ENCODE measurements around the gene BRSK2. TPM values are rescaled to one million over a fixed set of nuclear protein-coding genes. Genes with fewer than 3 reads are reported as not detected.
"Not testable (repeated sequence)": the region's sequence is repeated elsewhere in the genome, so short reads cannot be mapped to it uniquely, and the experiment has no call there.

BRSK2 gene
- total and polyA plus RNA-seq, 4 donors, result 0.35 to 0.56 (median 0.52) TPM

DNA sequence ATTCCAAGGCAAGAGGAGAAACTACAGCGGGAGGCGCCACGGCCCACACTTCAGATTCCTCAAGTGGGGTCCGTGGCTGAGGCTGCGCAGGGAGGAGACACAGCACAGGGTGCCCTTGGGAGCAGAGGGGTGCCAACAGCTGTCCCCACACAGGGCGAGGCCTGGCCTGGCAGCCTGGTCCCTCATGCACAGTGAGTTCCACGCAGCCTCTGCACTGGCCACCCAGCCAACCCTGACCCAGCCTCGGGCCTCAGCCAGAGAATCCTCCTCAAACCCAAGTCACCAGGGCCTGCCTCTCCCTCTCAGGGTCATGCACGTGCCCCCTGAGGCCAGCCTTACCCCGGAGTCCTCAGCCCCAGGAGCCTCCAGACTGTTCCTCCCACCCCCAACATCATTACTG, 119.3 kb downstream of the BRSK2 start:
- TF ChIP-seq, protein P1, sequence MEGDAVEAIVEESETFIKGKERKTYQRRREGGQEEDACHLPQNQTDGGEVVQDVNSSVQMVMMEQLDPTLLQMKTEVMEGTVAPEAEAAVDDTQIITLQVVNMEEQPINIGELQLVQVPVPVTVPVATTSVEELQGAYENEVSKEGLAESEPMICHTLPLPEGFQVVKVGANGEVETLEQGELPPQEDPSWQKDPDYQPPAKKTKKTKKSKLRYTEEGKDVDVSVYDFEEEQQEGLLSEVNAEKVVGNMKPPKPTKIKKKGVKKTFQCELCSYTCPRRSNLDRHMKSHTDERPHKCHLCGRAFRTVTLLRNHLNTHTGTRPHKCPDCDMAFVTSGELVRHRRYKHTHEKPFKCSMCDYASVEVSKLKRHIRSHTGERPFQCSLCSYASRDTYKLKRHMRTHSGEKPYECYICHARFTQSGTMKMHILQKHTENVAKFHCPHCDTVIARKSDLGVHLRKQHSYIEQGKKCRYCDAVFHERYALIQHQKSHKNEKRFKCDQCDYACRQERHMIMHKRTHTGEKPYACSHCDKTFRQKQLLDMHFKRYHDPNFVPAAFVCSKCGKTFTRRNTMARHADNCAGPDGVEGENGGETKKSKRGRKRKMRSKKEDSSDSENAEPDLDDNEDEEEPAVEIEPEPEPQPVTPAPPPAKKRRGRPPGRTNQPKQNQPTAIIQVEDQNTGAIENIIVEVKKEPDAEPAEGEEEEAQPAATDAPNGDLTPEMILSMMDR (IDR thresholded peaks at IDR 0.05; ENCODE audit: control extremely low read depth, extremely low read depth), result no peak
- Histone ChIP-seq H3K9ac (ENCODE audit: insufficient read depth in 1 of 2, low read length in 2 of 2) (no peak overlapping the region), H3K27ac (ENCODE audit: low read depth in 1 of 2, low read length in 1 of 2) (no peak overlapping the region), H3K36me3 (ENCODE audit: control insufficient read depth in 4 of 4, insufficient read depth in 4 of 4, low read length in 4 of 4) (peaks cover 0 to 7% (median 0%) of the 10 kb centered on the region in 4 donors), H3K4me3 (no peak overlapping the region), H3K27me3 (ENCODE audit: control insufficient read depth in 3 of 3, insufficient read depth in 3 of 3, low read length in 2 of 3) (no peaks in the 10 kb centered on the region), H3K9me3 (ENCODE audit: control insufficient read depth in 4 of 4, insufficient read depth in 3 of 4, low read length in 3 of 4) (no peaks in the 10 kb centered on the region), H3K4me1 (ENCODE audit: control insufficient read depth in 5 of 5, insufficient read depth in 5 of 5, low read length in 5 of 5) (peaks cover under 1 to 38% (median 24%) of the 10 kb centered on the region in 5 donors)
- WGBS, 2 donors, result 68 to 81% methylated on average over 10 of the region's 10 CpGs
- DNase-seq (peak in 2 of 3 donors; percentile 33 to 43), ATAC-seq (ENCODE audit: insufficient read depth, low FRiP score) (no peak)

DNA sequence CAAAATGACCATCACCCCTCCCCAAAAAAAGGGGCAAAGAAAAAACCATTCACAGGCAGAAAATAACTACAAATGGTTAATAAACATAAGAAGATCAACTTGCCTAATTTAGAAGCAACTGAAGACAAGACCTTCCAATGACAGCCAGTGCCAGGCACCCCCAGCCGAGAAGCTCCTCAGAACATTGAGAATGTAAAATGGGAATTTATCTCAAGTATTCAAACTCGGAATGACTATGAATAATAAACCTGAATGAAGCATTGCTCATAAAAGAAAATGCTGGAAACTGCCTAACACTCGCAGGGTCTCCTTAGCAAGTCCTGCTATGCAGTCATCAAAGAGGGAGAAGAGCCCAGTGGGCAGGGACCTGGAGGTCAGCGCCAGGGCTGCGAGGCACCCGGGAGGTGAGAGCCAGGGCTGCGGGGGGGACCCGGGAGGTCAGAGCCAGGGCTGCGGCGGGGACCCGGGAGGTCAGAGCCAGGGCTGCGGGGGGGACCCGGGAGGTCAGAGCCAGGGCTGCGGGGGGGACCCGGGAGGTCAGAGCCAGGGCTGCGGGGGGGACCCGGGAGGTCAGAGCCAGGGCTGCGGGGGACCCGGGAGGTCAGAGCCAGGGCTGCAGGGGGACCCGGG, 120.0 kb downstream of the BRSK2 start:
- TF ChIP-seq, protein P1 (IDR thresholded peaks at IDR 0.05; ENCODE audit: control extremely low read depth, extremely low read depth), result no peak
- H3K4me3 ChIP-seq, result no peak overlapping the region
- H3K27me3 ChIP-seq (ENCODE audit: control insufficient read depth in 3 of 3, insufficient read depth in 3 of 3, low read length in 2 of 3), result no peaks in the 10 kb centered on the region
- ATAC-seq (ENCODE audit: insufficient read depth, low FRiP score) (no peak), DNase-seq (no peak)
- H3K27ac ChIP-seq (ENCODE audit: low read depth in 1 of 2, low read length in 1 of 2), result no peak overlapping the region
- WGBS, 2 donors, result 86 to 92% methylated on average over 20 of the region's 20 CpGs
- H3K4me1 ChIP-seq (ENCODE audit: control insufficient read depth in 5 of 5, insufficient read depth in 5 of 5, low read length in 5 of 5), result peaks cover 2 to 37% (median 24%) of the 10 kb centered on the region in 5 donors
- no peaks in the 10 kb centered on the region for H3K9me3 ChIP-seq (ENCODE audit: control insufficient read depth in 4 of 4, insufficient read depth in 3 of 4, low read length in 3 of 4)
- peaks cover 0 to 5% (median 0%) of the 10 kb centered on the region in 4 donors for H3K36me3 ChIP-seq (ENCODE audit: control insufficient read depth in 4 of 4, insufficient read depth in 4 of 4, low read length in 4 of 4)
- H3K9ac ChIP-seq (ENCODE audit: insufficient read depth in 1 of 2, low read length in 2 of 2), result no peak overlapping the region

DNA sequence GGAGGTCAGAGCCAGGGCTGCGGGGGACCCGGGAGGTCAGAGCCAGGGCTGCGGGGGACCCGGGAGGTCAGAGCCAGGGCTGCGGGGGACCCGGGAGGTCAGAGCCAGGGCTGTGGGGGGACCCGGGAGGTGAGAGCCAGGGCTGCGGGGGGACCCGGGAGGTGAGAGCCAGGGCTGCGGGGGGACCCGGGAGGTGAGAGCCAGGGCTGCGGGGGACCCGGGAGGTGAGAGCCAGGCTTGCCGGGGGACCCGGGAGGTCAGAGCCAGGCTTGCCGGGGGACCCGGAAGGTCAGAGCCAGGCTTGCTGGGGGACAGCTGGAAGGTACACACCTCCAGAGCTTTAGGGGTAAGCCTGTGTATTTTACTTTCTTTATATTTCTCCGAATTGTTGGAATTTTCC, 120.6 kb downstream of the BRSK2 start:
- not testable (repeated sequence) for H3K4me3 ChIP-seq; H3K9ac ChIP-seq (ENCODE audit: insufficient read depth in 1 of 2, low read length in 2 of 2); H3K27ac ChIP-seq (ENCODE audit: low read depth in 1 of 2, low read length in 1 of 2); DNase-seq; ATAC-seq (ENCODE audit: insufficient read depth, low FRiP score); H3K27me3 ChIP-seq (ENCODE audit: control insufficient read depth in 3 of 3, insufficient read depth in 3 of 3, low read length in 2 of 3); H3K9me3 ChIP-seq (ENCODE audit: control insufficient read depth in 4 of 4, insufficient read depth in 3 of 4, low read length in 3 of 4); H3K36me3 ChIP-seq (ENCODE audit: control insufficient read depth in 4 of 4, insufficient read depth in 4 of 4, low read length in 4 of 4)
- H3K4me1 ChIP-seq (ENCODE audit: control insufficient read depth in 5 of 5, insufficient read depth in 5 of 5, low read length in 5 of 5), result peaks cover 2 to 40% (median 24%) of the 10 kb centered on the region in 5 donors
- 90 to 92% methylated on average over 7 to 17 of the region's 18 CpGs for WGBS, 2 donors

DNA sequence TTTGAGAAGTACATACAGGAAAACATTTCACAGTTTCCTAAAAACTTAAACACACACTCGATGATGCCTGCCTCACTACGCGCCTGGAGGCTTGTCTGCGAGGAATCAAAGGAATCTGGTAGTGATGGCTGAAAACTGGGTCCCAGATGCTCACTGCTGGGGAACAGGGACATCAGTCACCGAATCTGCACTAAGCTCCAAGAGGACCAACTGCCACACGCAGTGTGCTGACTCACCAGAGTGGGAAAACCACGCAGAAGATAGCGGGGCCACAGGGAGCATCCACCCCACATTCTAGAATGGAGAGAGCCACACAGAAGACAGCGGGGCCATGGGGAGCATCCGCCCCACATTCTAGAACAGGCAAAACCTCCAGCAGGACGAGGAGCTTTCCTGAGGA, 121.2 kb downstream of the BRSK2 start:
- peaks cover 0 to 5% (median 0%) of the 10 kb centered on the region in 4 donors for H3K36me3 ChIP-seq (ENCODE audit: control insufficient read depth in 4 of 4, insufficient read depth in 4 of 4, low read length in 4 of 4)
- H3K4me3 ChIP-seq, result no peak overlapping the region
- DNase-seq (no peak), ATAC-seq (ENCODE audit: insufficient read depth, low FRiP score) (no peak)
- TF ChIP-seq, protein P1 (IDR thresholded peaks at IDR 0.05; ENCODE audit: control extremely low read depth, extremely low read depth), result no peak
- peak overlapping the region in 1 of 2 donors; percentile 26 for H3K9ac ChIP-seq (ENCODE audit: insufficient read depth in 1 of 2, low read length in 2 of 2)
- no peak overlapping the region for H3K27ac ChIP-seq (ENCODE audit: low read depth in 1 of 2, low read length in 1 of 2)
- peaks cover 2 to 45% (median 24%) of the 10 kb centered on the region in 5 donors for H3K4me1 ChIP-seq (ENCODE audit: control insufficient read depth in 5 of 5, insufficient read depth in 5 of 5, low read length in 5 of 5)
- no peaks in the 10 kb centered on the region for H3K9me3 ChIP-seq (ENCODE audit: control insufficient read depth in 4 of 4, insufficient read depth in 3 of 4, low read length in 3 of 4)
- 75 to 80% methylated on average over 11 of the region's 11 CpGs for WGBS, 2 donors
- H3K27me3 ChIP-seq (ENCODE audit: control insufficient read depth in 3 of 3, insufficient read depth in 3 of 3, low read length in 2 of 3), result no peaks in the 10 kb centered on the region

Data from lung (tissue), 12 donors.